Measurements from ENCODE around the gene PFKFB3.

PFKFB3 gene

DNA sequence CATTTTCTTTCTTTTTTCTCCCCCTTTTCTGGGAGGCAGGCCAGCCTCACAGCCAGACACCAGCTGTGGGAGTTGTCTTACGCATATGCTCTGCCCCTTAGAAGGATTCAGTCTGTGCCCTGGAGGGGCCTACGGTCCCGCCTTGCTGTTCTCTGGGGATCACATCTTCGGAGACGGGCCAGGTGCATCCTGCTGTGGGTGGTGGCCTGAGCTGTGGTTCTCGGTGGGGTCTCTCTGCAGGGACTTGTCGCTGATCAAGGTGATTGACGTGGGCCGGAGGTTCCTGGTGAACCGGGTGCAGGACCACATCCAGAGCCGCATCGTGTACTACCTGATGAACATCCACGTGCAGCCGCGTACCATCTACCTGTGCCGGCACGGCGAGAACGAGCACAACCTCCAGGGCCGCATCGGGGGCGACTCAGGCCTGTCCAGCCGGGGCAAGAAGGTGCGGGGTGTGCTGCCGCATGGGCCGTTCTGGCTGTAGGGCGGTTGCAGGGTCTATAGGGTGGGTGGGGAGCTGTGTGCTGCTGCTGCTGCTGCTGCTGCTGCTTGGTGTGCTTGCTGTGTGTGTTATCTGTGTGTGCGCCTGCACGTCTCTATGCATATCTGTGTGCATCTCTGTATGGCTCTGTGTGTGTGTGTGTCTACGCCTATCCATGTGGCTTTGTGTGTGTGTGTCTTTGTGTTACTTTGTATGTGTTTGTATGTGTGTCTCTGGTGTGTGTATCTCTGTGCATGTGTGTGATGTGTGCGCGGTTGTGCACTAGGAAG lies 17.9 kb downstream of the PFKFB3 start:
- no peak for DNase-seq (ENCODE audit: low spot score)

DNA sequence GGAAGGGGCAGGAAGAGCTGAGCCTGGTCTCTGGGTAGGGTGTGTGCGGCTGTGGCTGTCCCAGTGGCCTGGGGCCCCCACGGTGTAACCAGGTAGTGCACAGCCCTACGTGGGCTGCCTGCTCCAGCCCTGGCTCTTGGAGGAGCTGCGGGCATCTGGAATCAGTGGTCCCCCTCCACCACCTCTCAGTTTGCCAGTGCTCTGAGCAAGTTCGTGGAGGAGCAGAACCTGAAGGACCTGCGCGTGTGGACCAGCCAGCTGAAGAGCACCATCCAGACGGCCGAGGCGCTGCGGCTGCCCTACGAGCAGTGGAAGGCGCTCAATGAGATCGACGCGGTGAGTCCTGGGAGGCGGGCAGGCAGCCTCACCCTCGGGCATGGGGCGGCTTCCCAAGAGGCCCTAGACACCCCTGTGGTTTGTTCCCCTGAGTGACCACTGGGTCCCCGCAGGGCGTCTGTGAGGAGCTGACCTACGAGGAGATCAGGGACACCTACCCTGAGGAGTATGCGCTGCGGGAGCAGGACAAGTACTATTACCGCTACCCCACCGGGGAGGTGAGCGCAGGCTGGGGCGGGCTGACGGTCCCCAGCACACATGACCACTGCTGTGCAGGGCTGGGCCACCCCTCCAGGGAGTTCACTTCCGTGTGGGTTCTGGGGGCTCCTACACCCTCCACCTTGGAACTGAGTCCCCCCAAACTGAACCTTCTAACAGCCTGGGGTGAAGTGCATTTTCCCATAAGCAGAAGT lies 18.6 kb downstream of the PFKFB3 start:
- DNase-seq (ENCODE audit: low spot score) = no peak

DNA sequence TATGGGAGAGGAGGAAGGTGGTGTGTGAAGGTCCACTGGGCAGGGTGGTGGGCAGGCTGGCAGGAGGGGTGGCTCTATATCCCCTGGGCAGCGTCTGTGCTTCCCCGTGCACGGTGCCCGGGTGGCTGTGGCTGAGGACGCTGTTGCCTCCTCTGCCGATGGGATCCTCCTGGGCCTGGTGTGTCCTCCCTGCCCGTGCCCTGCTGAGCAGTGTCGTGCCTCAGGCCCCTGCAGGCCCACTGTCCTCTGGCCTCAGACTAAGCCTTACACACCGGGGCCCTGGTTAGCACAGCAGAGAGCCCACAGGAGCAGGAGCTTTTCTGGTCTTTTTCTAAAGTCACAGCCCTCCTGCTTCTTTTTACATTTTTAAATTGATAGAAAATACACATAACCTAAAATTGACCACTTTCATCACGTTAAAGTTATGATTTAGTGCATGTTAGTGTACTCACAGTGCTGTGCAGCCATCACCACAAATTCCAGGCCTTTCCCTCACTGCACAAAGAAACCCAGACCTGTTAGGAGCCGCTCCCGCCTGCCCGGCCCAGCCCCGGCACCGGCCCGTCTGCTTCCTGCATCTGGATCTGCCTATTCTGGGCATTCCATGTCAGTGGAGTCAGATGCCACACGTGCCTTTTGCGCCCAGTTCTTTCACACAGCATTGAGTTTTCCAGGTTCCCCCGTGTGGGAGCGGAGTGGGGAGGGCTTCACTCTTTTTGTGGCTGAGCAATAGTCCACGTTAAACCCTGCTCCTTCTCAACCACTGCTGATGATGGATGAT lies 19.4 kb downstream of the PFKFB3 start:
- DNase-seq (ENCODE audit: low spot score) = no peak

DNA sequence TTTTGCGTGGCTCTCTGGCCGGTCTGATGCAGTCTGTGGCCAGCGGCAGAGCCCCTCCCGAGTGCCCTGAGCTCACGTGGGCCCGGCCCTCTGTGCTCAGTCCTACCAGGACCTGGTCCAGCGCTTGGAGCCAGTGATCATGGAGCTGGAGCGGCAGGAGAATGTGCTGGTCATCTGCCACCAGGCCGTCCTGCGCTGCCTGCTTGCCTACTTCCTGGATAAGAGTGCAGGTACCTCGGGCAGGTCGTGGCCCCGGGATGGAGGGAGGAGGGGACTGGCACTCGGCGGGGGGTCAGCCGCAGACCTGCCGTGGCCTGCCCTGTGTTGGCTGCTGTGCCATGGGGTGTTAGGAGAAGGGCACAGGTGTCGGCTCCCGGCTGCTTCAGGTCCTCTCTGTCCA lies 20.0 kb downstream of the PFKFB3 start:
- no peak for DNase-seq (ENCODE audit: low spot score)

DNA sequence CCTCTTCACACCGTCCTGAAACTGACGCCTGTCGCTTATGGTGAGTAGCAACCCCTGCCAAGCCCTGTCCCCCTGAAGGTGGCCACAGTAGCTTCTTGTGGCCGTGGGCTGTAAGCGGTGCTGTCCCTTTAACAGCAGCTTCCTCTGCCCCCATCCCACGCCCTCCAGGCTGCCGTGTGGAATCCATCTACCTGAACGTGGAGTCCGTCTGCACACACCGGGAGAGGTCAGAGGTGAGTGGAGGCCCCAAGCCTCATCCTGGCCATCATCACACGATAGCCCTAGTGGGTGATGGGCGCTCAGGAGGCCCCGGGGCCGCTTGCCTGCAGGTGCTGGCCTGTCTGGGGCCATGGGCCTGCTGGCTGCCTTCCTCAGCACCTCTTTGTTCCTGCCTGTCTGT lies 21.2 kb downstream of the PFKFB3 start:
- DNase-seq (ENCODE audit: low spot score) = no peak

DNA sequence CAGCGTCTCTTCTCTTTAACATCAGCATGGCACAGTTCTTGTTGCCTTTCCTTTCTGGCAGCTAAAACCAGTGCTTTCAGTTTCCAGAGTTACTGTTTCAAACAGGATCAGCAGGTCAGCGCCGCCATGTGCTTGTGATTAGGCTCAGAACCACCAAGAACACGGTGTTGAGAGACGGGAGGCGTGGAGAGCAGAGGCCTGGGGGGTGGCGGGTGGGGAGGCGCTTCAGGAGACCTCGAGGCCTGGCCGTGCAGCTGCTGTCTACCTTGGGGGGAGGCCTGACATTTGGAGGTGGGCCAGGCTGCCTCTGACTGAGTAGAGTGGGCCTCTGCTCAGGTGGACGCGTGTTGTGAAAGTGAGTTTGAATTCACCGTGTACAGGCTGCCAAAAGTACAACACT lies 22.0 kb downstream of the PFKFB3 start:
- DNase-seq (ENCODE audit: low spot score) = no peak

DNA sequence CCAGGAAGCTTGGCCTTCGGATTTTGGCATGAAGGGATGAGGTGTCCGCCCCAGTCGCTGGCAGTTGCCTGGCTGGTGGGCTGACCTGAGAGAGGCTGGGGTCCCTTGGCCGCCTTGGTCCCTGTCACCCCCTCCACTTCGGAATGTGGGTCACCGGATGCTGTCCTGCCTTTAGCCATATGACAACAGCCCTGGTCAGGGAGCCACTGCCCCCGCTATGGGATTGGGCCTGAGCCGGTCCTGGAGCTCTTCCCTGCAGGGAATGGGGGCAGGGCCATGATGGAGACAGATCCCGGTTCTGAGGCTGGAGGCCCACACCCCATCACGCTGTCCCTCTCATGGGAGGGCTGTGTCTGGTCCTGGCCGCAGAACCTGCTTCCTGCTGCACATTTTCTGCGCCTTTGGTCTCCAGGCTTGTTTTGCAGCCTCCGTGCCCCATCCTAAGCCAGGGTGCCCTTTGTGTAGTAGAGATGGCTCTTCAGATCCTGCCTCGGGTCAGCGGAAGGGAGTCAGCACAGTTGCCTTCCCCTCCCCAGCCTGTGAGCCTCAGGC lies 22.6 kb downstream of the PFKFB3 start:
- no peak for DNase-seq (ENCODE audit: low spot score)

DNA sequence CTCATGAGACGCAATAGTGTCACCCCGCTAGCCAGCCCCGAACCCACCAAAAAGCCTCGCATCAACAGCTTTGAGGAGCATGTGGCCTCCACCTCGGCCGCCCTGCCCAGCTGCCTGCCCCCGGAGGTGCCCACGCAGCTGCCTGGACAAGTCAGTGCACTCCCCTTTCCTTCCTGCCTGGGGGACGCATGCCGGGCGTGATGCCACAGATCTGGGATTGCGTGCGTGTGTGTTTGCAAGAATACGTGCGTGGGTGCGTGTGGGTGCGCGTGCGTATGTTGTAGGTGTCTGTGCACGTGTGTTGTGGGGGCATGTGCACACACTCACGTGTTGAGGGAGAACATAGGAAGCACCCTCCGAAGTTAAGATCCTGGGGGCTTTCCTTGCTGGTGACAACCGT lies 23.5 kb downstream of the PFKFB3 start:
- no peak for DNase-seq (ENCODE audit: low spot score)

DNA sequence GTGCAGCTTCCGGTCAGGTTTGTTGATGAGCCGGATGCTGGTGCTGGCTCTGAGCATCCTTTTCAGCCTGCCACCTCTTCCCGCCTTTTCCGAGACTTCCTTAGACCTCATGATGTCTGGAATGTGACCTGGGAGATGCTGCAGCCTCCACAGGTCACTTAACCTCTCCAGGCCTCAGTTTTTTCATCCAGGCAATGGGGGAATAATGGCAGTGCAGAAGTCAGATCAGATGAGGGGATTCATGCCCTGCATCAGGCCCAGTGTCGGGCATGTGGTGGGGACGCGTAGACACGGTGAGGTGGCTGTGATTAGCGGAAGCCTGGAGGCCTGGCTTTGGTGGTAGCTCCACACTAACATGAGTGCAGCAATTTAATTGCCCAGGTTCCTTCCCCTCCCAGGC lies 24.6 kb downstream of the PFKFB3 start:
- no peak for DNase-seq (ENCODE audit: low spot score)

DNA sequence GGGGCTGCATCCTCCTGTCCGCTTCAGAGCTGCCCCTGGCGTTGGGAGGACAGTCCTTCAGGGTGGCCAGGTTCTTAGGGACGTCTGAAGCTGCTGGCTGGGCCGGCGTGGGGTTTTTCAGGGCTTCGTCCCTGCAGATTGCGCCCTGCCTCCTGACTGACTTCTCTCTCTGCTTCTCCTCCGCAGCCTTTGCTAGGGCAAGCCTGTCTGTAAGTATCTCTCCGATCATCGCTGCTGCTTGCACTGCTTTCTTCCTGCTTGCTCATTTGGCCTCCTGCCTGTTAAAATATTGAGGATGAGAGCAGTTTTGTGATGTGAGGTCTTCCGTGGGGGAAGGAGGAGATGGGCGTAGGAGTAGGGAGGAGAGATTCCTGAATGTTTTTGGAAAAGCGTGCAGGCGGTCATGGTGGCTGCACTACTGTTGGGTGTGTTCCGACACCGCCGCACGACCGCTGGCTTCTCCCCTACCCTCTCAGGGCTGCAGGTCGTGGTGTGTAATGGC lies 25.3 kb downstream of the PFKFB3 start:
- DNase-seq (ENCODE audit: low spot score) = no peak

DNA sequence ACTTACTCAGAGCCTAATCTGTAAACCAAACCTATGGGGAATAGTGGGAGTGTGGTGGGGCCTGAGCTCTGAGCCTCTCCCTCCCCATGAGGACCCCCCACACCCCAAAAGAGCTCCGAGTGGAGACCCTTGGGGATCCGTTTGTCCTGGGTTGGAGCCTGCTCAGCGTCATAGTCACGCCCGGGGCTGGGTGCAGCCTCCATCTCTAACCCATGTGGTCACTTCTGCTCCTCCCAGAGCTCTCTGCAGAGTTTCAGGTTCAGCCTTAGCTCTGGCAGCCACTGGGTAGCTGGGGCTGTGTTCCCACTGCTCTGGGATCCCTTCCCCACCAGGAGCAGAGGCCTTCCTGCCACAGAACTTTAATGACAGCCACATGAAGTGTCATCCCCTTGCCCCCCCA lies 25.9 kb downstream of the PFKFB3 start:
- DNase-seq (ENCODE audit: low spot score) = no peak

DNA sequence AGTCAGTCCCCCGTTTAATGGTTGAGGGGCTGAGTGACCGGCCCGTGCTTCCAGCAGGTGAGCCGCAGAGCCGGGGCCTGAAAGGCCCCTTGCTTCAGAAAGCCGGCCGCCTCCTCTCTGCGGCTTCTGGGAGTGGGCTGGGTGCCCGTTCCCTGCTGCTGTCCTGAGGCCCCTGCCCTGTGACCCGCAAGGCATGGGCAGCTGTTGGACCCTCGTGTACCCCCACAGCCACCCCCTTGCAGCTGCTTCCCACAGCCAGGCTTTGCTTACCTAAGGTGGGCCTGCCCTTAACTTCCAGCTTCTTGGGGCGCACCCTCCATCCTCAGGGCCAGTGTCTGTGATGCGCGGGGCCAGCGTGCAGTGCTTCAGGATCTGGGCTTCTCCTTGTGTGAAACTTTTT lies 26.6 kb downstream of the PFKFB3 start:
- DNase-seq (ENCODE audit: low spot score) = no peak

DNA sequence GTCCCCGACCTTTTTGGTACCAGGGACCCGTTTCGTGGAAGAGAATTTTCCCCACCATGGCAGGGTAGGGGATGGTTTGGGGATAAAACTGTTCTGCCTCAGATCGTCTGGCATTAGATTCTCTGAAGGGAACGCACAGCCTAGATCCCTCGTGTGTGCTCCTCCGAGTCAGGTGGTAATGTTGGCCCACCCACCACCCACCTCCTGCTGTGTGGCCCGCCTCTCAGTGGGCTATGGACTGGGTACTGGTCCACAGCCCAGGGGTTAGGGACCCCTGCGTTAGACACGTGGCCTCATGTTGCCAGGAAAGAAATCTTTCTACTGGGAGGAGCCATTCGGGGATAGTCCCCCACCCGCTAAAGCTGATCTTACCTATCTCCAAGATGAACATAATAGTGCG lies 27.0 kb downstream of the PFKFB3 start:
- no peak for DNase-seq (ENCODE audit: low spot score)

DNA sequence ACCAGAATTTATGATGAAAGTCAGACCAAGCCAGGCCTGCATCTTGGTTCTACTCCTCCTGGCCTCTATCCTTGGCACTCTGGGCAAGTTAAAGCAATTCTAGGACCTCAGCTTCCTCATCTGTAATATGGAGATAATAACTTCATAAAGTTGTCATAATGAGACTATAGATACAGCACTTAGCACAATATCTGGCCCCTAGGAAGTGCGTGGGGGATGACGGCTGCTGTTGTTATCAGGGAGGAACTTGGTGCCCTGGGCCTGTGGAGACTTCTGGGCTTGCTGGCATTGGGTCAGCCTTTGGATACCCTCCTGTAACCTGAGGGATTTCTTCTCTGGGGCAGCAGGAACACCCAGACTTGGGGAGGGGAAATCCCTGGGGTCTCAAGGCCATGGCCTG lies 27.6 kb downstream of the PFKFB3 start:
- DNase-seq (ENCODE audit: low spot score) = no peak

DNA sequence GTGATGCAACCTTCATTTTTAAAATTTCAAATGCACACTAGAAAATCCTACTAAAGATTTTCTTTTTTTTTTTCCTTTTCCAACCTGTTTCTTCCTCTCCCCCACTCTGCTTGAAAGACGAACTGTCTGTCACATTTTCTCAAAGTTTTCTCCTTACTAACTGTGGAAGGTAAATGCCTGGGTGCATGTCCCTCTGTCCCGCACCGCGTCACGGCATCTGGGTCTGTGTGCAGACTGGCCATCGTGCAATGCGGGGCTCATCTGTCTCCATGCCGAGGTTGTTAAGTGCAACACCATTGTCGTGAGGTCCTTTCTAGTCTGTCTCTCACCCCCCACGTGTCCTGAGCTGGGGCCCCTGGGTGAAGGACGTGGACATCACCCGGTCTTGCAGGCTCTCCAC lies 28.4 kb downstream of the PFKFB3 start:
- DNase-seq (ENCODE audit: low spot score) = no peak

DNA sequence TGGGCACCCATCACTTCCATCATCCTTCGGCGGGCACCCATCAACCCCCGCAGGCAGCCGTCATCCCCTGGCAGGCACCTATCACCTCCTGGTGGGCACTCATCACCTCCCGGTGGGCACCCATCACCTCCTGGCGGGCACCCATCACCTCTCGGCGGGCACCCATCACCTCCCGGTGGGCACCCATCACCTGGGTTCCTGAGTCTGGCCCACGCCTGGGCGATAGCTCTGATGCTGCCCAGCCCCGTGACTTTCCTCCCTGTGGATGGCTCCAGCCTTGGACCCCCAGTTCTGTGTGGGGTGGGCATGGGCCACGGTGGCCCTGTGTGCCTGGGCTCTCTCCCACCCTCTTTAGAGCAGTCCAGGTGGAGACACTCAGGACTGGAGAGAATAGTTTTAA lies 29.0 kb downstream of the PFKFB3 start:
- DNase-seq (ENCODE audit: low spot score) = no peak

DNA sequence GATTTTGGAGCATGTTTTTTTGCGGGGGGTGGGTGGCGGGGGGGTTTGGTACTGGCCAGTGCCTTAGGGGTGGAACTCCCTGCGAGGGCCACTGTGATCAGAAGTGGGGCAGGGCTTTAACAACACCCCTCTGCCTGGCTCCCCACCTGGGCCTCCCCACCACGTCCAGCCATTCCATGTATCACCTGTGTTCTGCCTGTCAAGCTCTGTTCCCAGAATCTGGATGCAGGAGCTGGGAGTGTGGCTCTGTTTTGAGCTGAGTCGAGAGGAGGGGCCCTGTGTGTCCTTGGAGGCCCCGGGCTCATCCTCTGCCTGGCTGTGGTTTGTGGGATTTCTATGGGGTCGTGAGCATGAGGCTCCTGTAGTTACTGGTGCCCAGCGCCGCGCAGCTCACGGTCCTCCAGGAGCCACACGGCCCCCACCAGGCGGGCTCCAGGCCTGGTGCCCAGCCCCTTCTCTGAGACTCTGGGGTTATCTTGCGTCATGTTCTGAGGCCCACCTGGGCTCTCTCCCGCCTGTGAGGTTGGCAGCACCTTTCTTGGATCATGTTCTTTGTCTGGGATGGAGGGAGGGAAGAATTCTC lies 29.6 kb downstream of the PFKFB3 start:
- DNase-seq (ENCODE audit: low spot score) = no peak

DNA sequence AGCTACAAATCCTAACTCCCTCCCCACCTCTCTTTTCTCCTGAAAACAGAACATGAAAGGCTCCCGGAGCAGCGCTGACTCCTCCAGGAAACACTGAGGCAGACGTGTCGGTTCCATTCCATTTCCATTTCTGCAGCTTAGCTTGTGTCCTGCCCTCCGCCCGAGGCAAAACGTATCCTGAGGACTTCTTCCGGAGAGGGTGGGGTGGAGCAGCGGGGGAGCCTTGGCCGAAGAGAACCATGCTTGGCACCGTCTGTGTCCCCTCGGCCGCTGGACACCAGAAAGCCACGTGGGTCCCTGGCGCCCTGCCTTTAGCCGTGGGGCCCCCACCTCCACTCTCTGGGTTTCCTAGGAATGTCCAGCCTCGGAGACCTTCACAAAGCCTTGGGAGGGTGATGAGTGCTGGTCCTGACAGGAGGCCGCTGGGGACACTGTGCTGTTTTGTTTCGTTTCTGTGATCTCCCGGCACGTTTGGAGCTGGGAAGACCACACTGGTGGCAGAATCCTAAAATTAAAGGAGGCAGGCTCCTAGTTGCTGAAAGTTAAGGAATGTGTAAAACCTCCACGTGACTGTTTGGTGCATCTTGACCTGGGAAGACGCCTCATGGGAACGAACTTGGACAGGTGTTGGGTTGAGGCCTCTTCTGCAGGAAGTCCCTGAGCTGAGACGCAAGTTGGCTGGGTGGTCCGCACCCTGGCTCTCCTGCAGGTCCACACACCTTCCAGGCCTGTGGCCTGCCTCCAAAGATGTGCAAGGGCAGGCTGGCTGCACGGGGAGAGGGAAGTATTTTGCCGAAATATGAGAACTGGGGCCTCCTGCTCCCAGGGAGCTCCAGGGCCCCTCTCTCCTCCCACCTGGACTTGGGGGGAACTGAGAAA lies 30.4 kb downstream of the PFKFB3 start:
- DNase-seq (ENCODE audit: low spot score) = no peak

DNA sequence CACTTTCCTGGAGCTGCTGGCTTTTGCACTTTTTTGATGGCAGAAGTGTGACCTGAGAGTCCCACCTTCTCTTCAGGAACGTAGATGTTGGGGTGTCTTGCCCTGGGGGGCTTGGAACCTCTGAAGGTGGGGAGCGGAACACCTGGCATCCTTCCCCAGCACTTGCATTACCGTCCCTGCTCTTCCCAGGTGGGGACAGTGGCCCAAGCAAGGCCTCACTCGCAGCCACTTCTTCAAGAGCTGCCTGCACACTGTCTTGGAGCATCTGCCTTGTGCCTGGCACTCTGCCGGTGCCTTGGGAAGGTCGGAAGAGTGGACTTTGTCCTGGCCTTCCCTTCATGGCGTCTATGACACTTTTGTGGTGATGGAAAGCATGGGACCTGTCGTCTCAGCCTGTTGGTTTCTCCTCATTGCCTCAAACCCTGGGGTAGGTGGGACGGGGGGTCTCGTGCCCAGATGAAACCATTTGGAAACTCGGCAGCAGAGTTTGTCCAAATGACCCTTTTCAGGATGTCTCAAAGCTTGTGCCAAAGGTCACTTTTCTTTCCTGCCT lies 31.1 kb downstream of the PFKFB3 start:
- DNase-seq (ENCODE audit: low spot score) = no peak

DNA sequence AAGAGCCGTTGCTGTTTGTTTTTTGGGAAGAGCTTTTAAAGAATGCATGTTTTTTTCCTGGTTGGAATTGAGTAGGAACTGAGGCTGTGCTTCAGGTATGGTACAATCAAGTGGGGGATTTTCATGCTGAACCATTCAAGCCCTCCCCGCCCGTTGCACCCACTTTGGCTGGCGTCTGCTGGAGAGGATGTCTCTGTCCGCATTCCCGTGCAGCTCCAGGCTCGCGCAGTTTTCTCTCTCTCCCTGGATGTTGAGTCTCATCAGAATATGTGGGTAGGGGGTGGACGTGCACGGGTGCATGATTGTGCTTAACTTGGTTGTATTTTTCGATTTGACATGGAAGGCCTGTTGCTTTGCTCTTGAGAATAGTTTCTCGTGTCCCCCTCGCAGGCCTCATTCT lies 31.6 kb downstream of the PFKFB3 start:
- DNase-seq (ENCODE audit: low spot score) = no peak

Measured in hematopoietic multipotent progenitor cell treated with erythropoietin and hydrocortisone succinate and interleukin-3 and kit ligand, for 15 days (in vitro differentiated cells).